HT-29 (cell line): Measurements from ENCODE around the gene SLC16A10. TPM values are rescaled to one million over a fixed set of nuclear protein-coding genes. Genes with fewer than 3 reads are reported as not detected.

Experiments
- DNase-seq: peaks from one replicate; pipeline ENCODE4 v3.0.0-alpha.2; 2015; ENCODE audit warnings: low spot score
- small RNA-seq: library from RNA; depleted of rRNA; stranded (forward); fragments of <200 nt; gene quantifications from one replicate; pipeline ENCODE3, GENCODE V24; 2014
- total RNA-seq: library from RNA; depleted of rRNA; stranded (reverse); fragments of >200 nt; shearing (Covaris generic); gene quantifications from 2 replicates; pipeline ENCODE4 v1.2.3, GENCODE V29; 2014; rRNA removed

The SLC16A10 gene
- total RNA-seq, 1 experiment from 2014 or later: 0.76 TPM

DNA sequence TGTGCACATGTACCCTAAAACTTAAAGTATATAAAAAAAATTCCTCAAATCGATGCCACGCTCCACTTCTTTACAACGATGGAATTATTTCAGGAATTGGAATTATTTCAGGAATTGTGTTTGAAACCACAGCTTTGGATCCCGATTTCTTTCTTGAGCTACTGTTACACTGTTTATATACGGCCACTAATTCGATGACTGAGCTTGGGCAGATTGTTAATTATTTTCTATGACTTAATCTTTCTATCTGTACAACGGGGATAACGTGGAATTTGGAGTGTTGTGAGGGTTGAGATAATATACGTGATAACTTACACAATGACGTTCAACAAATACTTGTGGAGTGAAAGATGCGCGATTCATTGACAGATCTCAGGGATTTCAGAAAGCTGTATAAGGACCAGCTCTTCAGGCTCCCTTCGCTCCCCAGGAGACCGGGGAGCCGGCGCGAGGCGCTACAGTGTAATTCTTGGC, 171.3 kb downstream of the SLC16A10 start:
- DNase-seq: no peak

GRCh38 chr6:111259089-111259831, 172.0 kb downstream of the SLC16A10 start:
- DNase-seq: peak; percentile 99

- no peak for DNase-seq
These were observed 173.4 kb downstream of the SLC16A10 start for GRCh38 chr6:111260570-111261298.

DNA sequence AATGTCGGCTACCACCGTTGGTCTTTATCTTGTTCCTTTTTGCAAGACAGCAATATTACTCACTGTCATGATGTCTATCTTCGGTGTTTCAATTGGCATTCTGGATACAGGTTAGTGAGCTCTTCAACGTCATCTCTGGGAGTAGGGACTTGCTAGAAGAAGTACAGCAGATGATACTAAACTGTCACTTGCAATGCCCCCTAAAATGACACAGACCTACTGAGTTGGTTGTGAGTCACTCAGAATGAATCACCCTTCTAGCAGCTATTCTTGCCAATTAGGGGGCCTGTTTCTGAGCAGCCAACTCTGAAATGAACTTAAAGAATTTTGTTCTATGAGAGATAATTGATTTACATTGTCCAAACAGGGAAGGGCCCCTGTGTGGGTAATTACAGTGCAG, 176.5 kb downstream of the SLC16A10 start:
- no peak for DNase-seq

- no peak for DNase-seq
These were observed 178.5 kb downstream of the SLC16A10 start for GRCh38 chr6:111265842-111266241.

GRCh38 chr6:111266276-111266675, 179.0 kb downstream of the SLC16A10 start:
- no peak for DNase-seq

GRCh38 chr6:111267764-111268333, 180.5 kb downstream of the SLC16A10 start:
- no peak for DNase-seq

- no peak for DNase-seq
These were observed 182.2 kb downstream of the SLC16A10 start for GRCh38 chr6:111269401-111269970.

GRCh38 chr6:111270121-111270520, 182.8 kb downstream of the SLC16A10 start:
- DNase-seq: no peak

GRCh38 chr6:111274593-111275217, 187.4 kb downstream of the SLC16A10 start:
- DNase-seq: no peak

DNA sequence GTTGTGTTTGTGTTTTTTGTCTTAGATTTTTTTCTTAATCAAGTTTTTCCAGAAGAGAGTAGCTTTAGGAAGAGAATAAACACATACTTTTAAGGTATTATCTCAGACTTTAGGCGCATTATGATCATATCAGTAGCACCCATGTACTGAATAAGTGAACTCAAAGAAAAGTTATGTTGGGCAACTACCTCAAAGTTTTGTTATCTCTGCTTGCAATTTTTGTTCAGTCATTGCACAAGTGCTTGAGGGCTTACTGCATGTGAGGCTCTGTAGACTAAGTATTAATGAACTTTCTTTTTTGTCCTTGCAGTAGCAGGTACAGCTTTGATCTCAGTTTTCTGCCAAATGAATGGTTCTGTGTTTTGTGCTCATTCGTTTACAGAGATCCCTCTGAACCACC, 189.0 kb downstream of the SLC16A10 start:
- DNase-seq: no peak

GRCh38 chr6:111276736-111277135, 189.4 kb downstream of the SLC16A10 start:
- DNase-seq: no peak

DNA sequence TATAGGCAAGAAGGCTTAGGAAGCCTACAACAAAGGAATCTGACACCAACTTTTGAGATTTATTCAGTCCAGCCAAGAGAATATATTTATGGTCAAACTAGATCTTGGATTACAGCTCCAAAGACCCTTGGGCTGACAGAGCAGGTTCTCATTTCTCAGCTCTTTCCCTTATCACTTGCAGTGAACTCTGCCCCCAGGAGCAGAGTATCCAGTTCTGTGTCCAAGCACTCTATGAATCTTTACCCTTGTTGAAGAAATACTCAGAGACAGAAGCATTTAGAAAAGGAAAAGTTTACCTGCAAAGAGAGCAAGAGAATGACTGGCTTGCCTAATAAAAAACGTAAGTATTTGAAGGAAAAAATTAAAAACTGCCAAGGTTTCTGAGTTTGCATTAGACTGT, 190.5 kb downstream of the SLC16A10 start:
- no peak for DNase-seq

DNA sequence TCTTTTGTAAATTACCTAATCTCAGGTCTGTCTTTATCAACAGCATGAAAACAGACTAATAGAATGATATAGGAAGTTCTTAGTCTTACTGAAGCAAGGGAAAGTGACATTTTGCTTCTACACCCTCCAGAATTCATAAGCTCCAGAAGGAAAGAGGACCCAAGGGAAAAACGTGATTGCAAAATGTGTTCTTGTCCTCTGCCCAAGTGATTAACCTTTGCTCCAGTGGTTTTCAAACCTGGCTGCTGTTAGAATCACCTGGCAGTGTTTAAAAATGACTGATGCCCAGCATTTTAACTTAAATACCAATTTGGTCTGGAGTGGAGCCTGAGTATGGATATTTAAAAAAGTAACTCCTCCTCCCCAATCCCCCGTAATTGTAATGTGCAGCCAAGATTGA, 191.4 kb downstream of the SLC16A10 start:
- no peak for DNase-seq

- no peak for DNase-seq
These were observed 193.2 kb downstream of the SLC16A10 start for GRCh38 chr6:111280445-111280955.

Small RNAs within 50 kb of the gene (small RNA-seq; reads per million reads assigned to genes)
- gene RNU6-960P: not detected

Other genes starting within 250 kb of the SLC16A10 start
- 42.2 and 47.3 TPM in 2 replicates for gene AMD1, start 212.7 kb upstream of the SLC16A10 start, total RNA-seq
- gene GTF3C6, start 128.8 kb upstream of the SLC16A10 start, total RNA-seq: 26.7 and 31.3 TPM in 2 replicates
- gene RPF2, start 105.5 kb upstream of the SLC16A10 start, total RNA-seq: 14.7 and 15.1 TPM in 2 replicates